HepG2 (cell line): Measurements from ENCODE around the gene S100A6. TPM values are rescaled to one million over a fixed set of nuclear protein-coding genes. Genes with fewer than 3 reads are reported as not detected.

ENCODE experiments used
- ATAC-seq: fragments of 200-7000 bp; cut with Tn5 transposase; 3 replicates; pipeline ENCODE4 v1.9.1; 2020; ENCODE audit warnings: mild to moderate bottlenecking, moderate library complexity
- BruUV-seq: library from RNA; stranded (reverse); fragments of 400-500 nt; replicated peaks from 2 replicates; lab custom pipeline; 2021; lab: Mats Ljungman, UMichigan
- CTCF ChIA-PET: fragments of 300-600 bp; formaldehyde crosslinking; extraction: SDS; loops from one replicate; lab custom pipeline; 2021; ENCODE audit warnings: low total read pairs, inconsistent platforms, low intra/inter-chr PET ratio; lab: Yijun Ruan, JAX
- POLR2A ChIA-PET: fragments of 350-600 bp; sonication (Branson Sonifier 250); formaldehyde crosslinking; loops from one replicate; lab custom pipeline; 2020; ENCODE audit warnings: antibody characterized with exemption, inconsistent platforms; lab: Yijun Ruan, JAX
- DNase-seq: peaks from one replicate; pipeline ENCODE4 v3.0.0-alpha.2; 2015; ENCODE audit warnings: low spot score
- FAIRE-seq: peaks from 3 replicates; lab custom pipeline; 2011; peaks lifted over from hg19 to GRCh38; lab: Jason Lieb, UNC
- H2AFZ ChIP-seq: one replicate; pipeline ENCODE4 v1.6.1; 2011; ENCODE audit warnings: low read length, inconsistent platforms
- H3K27ac ChIP-seq: fragments of 300-600 bp; 3 replicates; pipeline ENCODE4 v1.8.0; 2011; ENCODE audit warnings: mixed run types, mild to moderate bottlenecking, mixed read lengths, low read length, inconsistent platforms; ENCODE audit not compliant: insufficient read depth; ENCODE audit errors: extremely low read length
- H3K27me3 ChIP-seq, 2 experiments: fragments of 200-600 bp in 1 of 2; 2 replicates in 1 of 2; 3 replicates in 1 of 2; pipeline versions ENCODE4 v1.6.0 to v1.8.0; 2011; ENCODE audit warnings: low read length in 2 of 2, mild to moderate bottlenecking in 2 of 2, moderate library complexity in 2 of 2, inconsistent platforms in 1 of 2; ENCODE audit not compliant: insufficient read depth in 2 of 2, control insufficient read depth in 1 of 2
- H3K36me3 ChIP-seq, 2 experiments: fragments of 200-600 bp in 1 of 2; replicated peaks in 1 of 2; 2 replicates in 1 of 2; 3 replicates in 1 of 2; pipeline versions ENCODE4 v1.5.1 to v1.8.0; 2011; ENCODE audit warnings: low read length in 2 of 2, inconsistent platforms in 1 of 2; ENCODE audit not compliant: insufficient read depth in 2 of 2, control insufficient read depth in 1 of 2
- H3K4me1 ChIP-seq: 2 replicates; pipeline ENCODE4 v1.5.1; 2012; ENCODE audit warnings: low read length, inconsistent platforms; ENCODE audit not compliant: insufficient read depth
- H3K4me2 ChIP-seq: 2 replicates; pipeline ENCODE4 v1.6.0; 2011; ENCODE audit warnings: low read depth, low read length, inconsistent platforms
- H3K4me3 ChIP-seq, 3 experiments: fragments of 200-600 bp in 1 of 3; sonication (generic), shearing (Covaris generic) in 1 of 3; replicated peaks in 1 of 3; 2 replicates each; pipeline ENCODE4 v1.5.1; 2011 to 2016; ENCODE audit warnings: low read length in 3 of 3, inconsistent platforms in 2 of 3, low read depth in 2 of 3, mild to moderate bottlenecking in 2 of 3, control low read depth in 1 of 3, mixed read lengths in 1 of 3; ENCODE audit not compliant: insufficient read depth in 1 of 3
- H3K79me2 ChIP-seq: one replicate; pipeline ENCODE4 v1.6.1; 2011; ENCODE audit warnings: low read length, inconsistent platforms; ENCODE audit not compliant: insufficient read depth
- H3K9ac ChIP-seq: 2 replicates; pipeline ENCODE4 v1.6.0; 2011; ENCODE audit warnings: mild to moderate bottlenecking, low read depth, low read length, inconsistent platforms; ENCODE audit not compliant: insufficient read depth
- H3K9me3 ChIP-seq: 2 replicates; pipeline ENCODE4 v1.5.1; 2012; ENCODE audit warnings: mild to moderate bottlenecking, low read length
- H4K20me1 ChIP-seq: 2 replicates; pipeline ENCODE4 v1.6.0; 2011; ENCODE audit warnings: inconsistent platforms, mild to moderate bottlenecking, low read length, moderate library complexity; ENCODE audit not compliant: insufficient read depth
- ATF4 ChIP-seq, 2 experiments: fragments of 450-650 bp in 1 of 2; sonication (generic) in 1 of 2; formaldehyde crosslinking; IDR thresholded peaks; 2 replicates each; pipeline versions ENCODE4 v1.5.0 to v1.8.0; 2020 to 2022; ENCODE audit warnings: mild to moderate bottlenecking in 1 of 2, missing genetic modification reagents in 1 of 2
- ELF3 ChIP-seq: IDR thresholded peaks from 2 replicates; pipeline ENCODE4 v1.6.1; 2016; ENCODE audit warnings: missing genetic modification reagents, missing compliant biosample characterization
- ETS1 ChIP-seq: sonication (generic); formaldehyde crosslinking; IDR thresholded peaks from 2 replicates; pipeline ENCODE4 v1.4.0; 2020; ENCODE audit warnings: missing genetic modification reagents
- GTF2F1 ChIP-seq: fragments of 150-350 bp; IDR thresholded peaks from 2 replicates; pipeline ENCODE4 v1.6.1; 2014; ENCODE audit warnings: low read length
- KLF13 ChIP-seq: sonication (generic); formaldehyde crosslinking; IDR thresholded peaks from 2 replicates; pipeline ENCODE4 v1.4.0; 2020; ENCODE audit warnings: mild to moderate bottlenecking, missing genetic modification reagents
- MATR3 ChIP-seq: sonication (generic); formaldehyde crosslinking; IDR thresholded peaks from 2 replicates; pipeline ENCODE4 v1.4.0; 2020; ENCODE audit warnings: missing genetic modification reagents
- NR2F2 ChIP-seq: IDR thresholded peaks from 2 replicates; pipeline ENCODE4 v1.6.1; 2012; ENCODE audit warnings: low read depth, inconsistent platforms, borderline replicate concordance
- TRAFD1 ChIP-seq: sonication (generic); formaldehyde crosslinking; IDR thresholded peaks from 2 replicates; pipeline ENCODE4 v1.5.1; 2020; ENCODE audit warnings: missing genetic modification reagents, mild to moderate bottlenecking, borderline replicate concordance
- ZFP41 ChIP-seq: sonication (generic); formaldehyde crosslinking; IDR thresholded peaks from 2 replicates; pipeline ENCODE4 v1.4.0; 2020; ENCODE audit warnings: mild to moderate bottlenecking, missing genetic modification reagents, borderline replicate concordance
- ZNF12 ChIP-seq: sonication (generic); formaldehyde crosslinking; IDR thresholded peaks from 2 replicates; pipeline ENCODE4 v1.5.0; 2020; ENCODE audit warnings: missing genetic modification reagents
- ZNF121 ChIP-seq: sonication (generic); formaldehyde crosslinking; IDR thresholded peaks from 2 replicates; pipeline ENCODE4 v1.5.0; 2020; ENCODE audit warnings: mild to moderate bottlenecking, missing genetic modification reagents
- ZNF160 ChIP-seq: sonication (generic); formaldehyde crosslinking; IDR thresholded peaks from 2 replicates; pipeline ENCODE4 v1.8.0; 2022; ENCODE audit warnings: mild to moderate bottlenecking, inconsistent platforms, missing genetic modification reagents
- ZNF350 ChIP-seq: sonication (generic); formaldehyde crosslinking; IDR thresholded peaks from 2 replicates; pipeline ENCODE4 v1.4.0; 2020; ENCODE audit warnings: mild to moderate bottlenecking, low read depth, missing genetic modification reagents, borderline replicate concordance
- ZNF543 ChIP-seq: sonication (generic); formaldehyde crosslinking; IDR thresholded peaks from 2 replicates; pipeline ENCODE4 v1.4.0; 2020; ENCODE audit warnings: mild to moderate bottlenecking, missing genetic modification reagents
- ZNF616 ChIP-seq: sonication (generic); formaldehyde crosslinking; IDR thresholded peaks from 2 replicates; pipeline ENCODE4 v1.5.0; 2020; ENCODE audit warnings: low read depth, mild to moderate bottlenecking, missing genetic modification reagents
- ZNF746 ChIP-seq: sonication (generic); formaldehyde crosslinking; IDR thresholded peaks from 2 replicates; pipeline ENCODE4 v1.8.0; 2022; ENCODE audit warnings: mild to moderate bottlenecking, missing genetic modification reagents
- ZNF782 ChIP-seq: sonication (generic); formaldehyde crosslinking; IDR thresholded peaks from 2 replicates; pipeline ENCODE4 v1.4.0; 2020; ENCODE audit warnings: missing genetic modification reagents, mild to moderate bottlenecking, borderline replicate concordance
- ZNF800 ChIP-seq: sonication (generic); formaldehyde crosslinking; IDR thresholded peaks from 2 replicates; pipeline ENCODE4 v1.4.0; 2020; ENCODE audit warnings: missing genetic modification reagents
- WGBS: methylation state at CpG from one replicate; pipeline ENCODE4 v1.1.6; 2017; ENCODE audit warnings: low lambda C conversion rate; 5-methylcytosine and 5-hydroxymethylcytosine counted together
- in situ Hi-C: cut with HindIII; loops from 2 replicates; pipeline ENCODE4 v1.10.0; 2017; ENCODE audit warnings: low pct_unique_long_range_greater_than_20kb; ENCODE audit not compliant: extremely low pct_ligation_motif_present
- intact Hi-C: fragments of 100-400 bp; cut with micrococcal nuclease; formaldehyde crosslinking; loops from one replicate; pipeline ENCODE4 v1.10.0; 2022; ENCODE audit not compliant: unreplicated experiment
- polyA plus RNA-seq, 8 experiments: library from polyadenylated mRNA; depleted of rRNA in 3 of 8; stranded (reverse) in 7 of 8; unstranded in 1 of 8; fragments of >200 nt; fragmentation: Illumina TruSeq in 4 of 8; extraction: Trizol in 4 of 8; gene quantifications; 2 replicates each; pipeline versions ENCODE4 v1.2.1 to v1.2.3, GENCODE V29; 2011 to 2016; ENCODE audit warnings: low read depth in 4 of 8, missing spikeins in 1 of 8, mixed read lengths in 1 of 8; ENCODE audit not compliant: insufficient read depth in 1 of 8
- total RNA-seq, 5 experiments: library from RNA; depleted of rRNA; stranded (reverse); fragments of >200 nt; fragmentation: Illumina TruSeq; extraction: Trizol; gene quantifications; 2 replicates each; pipeline ENCODE4 v1.2.3, GENCODE V29; 2016; ENCODE audit warnings: low read depth in 1 of 5

S100A6 gene
- total and polyA plus RNA-seq, 2 of the 13 experiments (the other 11 are each of a cell fraction or from before 2014, with no cell fraction given) = 72.9 to 85.0 TPM

- no TSS peak for BruUV-seq
- intact Hi-C loops = no loop called here
- in situ Hi-C loops = no loop called here
Observed at GRCh38 chr1:153520818-153521476, 14.8 kb downstream of the S100A6 start.

More at GRCh38 chr1:153520818-153521476, 14.8 kb downstream of the S100A6 start:
- Histone ChIP-seq H3K36me3 (no peaks in the 10 kb centered on the region), H3K27me3 (no peaks in the 10 kb centered on the region), H3K9ac (no peak overlapping the region), H4K20me1 (no peaks in the 10 kb centered on the region), H3K9me3 (no peaks in the 10 kb centered on the region), H3K4me3 (no peak overlapping the region), H3K4me1 (peaks cover 9% of the 10 kb centered on the region), H3K79me2 (no peaks in the 10 kb centered on the region), H3K4me2 (no peak overlapping the region), H2AFZ (no peak overlapping the region), H3K27ac (no peak overlapping the region)
- no peak for DNase-seq
- TF ChIP-seq ATF4 (CRISPR knock-in tag; IDR thresholded peaks at IDR 0.05) (no peak), ZNF160 (CRISPR knock-in tag) (no peak), MATR3 (no peak), ZNF782 (CRISPR knock-in tag) (no peak), ZNF800 (no peak), ZNF12 (CRISPR knock-in tag) (no peak), GTF2F1 (no peak), ZNF746 (CRISPR knock-in tag) (no peak), ETS1 (CRISPR knock-in tag) (no peak), ZNF543 (CRISPR knock-in tag) (no peak), TRAFD1 (CRISPR knock-in tag) (no peak), ZNF121 (no peak), KLF13 (no peak), ZNF350 (CRISPR knock-in tag) (no peak), ZNF616 (no peak), ELF3 (CRISPR knock-in tag) (no peak), NR2F2 (no peak), ZFP41 (CRISPR knock-in tag) (no peak)
- CTCF ChIA-PET = no interaction called here
- FAIRE-seq = no peak
- POLR2A ChIA-PET = interaction anchor here (1.3 to 1.7 kb wide), 2 partner anchors 51 to 113 kb away, joined by 3 to 4 read pairs; partner anchors contain the start of gene CHTOP
- no peak; the same call in 2 of the 3 replicates for ATAC-seq
- 74% methylated on average over 3 of the region's 4 CpGs for WGBS
